Neural progenitor cell (in vitro differentiated cells): ENCODE results near the gene PDIA5.

Source experiments
- EZH2 ChIP-seq: fragments of 200-600 bp; sonication (generic); IDR thresholded peaks from 2 replicates; pipeline ENCODE4 v1.6.1; 2017; ENCODE audit warnings: antibody characterized with exemption, mild to moderate bottlenecking, moderate library complexity
- EZH2phosphoT487 ChIP-seq: fragments of 200-600 bp; sonication (generic); IDR thresholded peaks from 2 replicates; pipeline ENCODE4 v1.6.1; 2017; ENCODE audit warnings: antibody characterized with exemption
- TF ChIP-seq, protein P1 (sequence below): fragments of 200-600 bp; sonication (generic); IDR thresholded peaks from 2 replicates; pipeline ENCODE4 v1.5.1; 2017; ENCODE audit warnings: antibody characterized with exemption, mild to moderate bottlenecking

DNA sequence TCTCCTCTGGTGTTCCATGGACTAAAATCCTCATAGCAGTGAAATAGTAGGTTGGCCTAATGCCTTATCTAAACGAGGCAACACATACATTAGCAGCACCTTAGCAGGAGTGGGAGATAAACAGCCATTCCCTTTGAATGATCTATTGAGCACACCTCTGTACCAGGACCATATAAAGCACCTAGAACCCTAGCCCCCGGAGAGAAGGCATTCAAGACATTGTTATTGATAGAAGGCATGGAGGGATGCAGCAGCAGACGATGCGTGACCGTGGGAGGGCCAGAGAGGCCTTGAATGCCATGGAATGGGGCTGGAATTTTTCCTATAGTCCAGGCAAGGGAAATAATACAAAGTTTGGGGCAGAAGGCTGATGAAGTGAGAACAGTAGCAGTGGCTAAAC lies 32.7 kb upstream of the PDIA5 start:
- TF ChIP-seq, protein P1, sequence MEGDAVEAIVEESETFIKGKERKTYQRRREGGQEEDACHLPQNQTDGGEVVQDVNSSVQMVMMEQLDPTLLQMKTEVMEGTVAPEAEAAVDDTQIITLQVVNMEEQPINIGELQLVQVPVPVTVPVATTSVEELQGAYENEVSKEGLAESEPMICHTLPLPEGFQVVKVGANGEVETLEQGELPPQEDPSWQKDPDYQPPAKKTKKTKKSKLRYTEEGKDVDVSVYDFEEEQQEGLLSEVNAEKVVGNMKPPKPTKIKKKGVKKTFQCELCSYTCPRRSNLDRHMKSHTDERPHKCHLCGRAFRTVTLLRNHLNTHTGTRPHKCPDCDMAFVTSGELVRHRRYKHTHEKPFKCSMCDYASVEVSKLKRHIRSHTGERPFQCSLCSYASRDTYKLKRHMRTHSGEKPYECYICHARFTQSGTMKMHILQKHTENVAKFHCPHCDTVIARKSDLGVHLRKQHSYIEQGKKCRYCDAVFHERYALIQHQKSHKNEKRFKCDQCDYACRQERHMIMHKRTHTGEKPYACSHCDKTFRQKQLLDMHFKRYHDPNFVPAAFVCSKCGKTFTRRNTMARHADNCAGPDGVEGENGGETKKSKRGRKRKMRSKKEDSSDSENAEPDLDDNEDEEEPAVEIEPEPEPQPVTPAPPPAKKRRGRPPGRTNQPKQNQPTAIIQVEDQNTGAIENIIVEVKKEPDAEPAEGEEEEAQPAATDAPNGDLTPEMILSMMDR: no peak
- TF ChIP-seq EZH2 (no peak), EZH2phosphoT487 (no peak)
